ENCODE measurements around the gene PRODH2. TPM values are rescaled to one million over a fixed set of nuclear protein-coding genes. Genes with fewer than 3 reads are reported as not detected.

Gene PRODH2
- total and polyA plus RNA-seq, 2 donors (not counting 3 experiments of a cell fraction or from before 2014, with no cell fraction given): not detected

DNA sequence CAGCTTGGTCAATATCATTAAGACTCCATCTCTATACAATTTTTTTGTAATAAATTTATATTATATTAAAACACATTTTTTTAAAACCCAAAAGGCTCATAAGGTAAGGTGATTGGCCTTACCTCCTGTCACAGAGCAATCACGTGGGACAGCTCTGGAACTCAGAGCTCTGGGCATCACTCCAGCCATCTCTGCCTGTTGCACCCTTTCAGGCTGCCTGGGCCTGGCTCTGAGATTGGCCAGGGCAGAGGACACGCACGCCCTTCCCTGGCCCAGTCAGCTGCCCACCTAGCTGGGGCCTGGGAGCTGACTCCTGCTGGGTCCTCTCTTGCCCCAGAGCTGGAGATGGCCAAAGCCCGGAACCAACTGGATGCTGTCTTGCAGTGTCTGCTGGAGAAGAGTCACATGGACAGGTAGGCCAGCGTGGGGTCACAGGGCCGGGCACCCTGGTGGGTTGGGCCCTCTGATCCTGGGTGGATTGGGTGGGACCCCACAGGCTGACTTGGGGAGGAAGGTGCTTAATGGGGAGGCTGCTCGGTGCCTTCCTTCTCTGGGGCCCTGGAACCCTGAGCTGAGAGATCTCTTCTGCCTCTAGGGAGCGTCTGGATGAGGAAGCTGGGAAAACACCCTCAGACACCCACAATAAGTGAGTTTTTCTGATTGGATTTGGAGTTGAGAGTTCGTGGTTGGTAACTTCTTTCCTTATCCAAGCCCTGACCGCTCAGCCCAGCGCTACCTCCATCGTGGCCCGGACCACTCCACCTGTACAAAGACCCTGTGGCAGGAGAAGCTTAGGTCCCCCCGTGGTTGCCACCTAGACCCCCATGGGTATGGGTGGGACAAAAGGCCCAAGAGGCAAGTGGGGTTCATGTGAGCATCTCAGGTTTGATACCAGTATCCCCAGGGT lies 60.6 kb downstream of the PRODH2 start:
- peaks cover 16% of the 10 kb centered on the region for H3K4me1 ChIP-seq (ENCODE audit: control insufficient read depth, extremely low read depth, insufficient read depth, low read length)
- no peak overlapping the region for H3K27ac ChIP-seq (ENCODE audit: insufficient read depth, low read depth, low read length)
- no peak overlapping the region for H3K9ac ChIP-seq (replicated peaks; ENCODE audit: extremely low read depth, insufficient read depth, low read length)
- TF ChIP-seq JUN (IDR thresholded peaks at IDR 0.05; ENCODE audit: borderline replicate concordance, insufficient read depth, insufficient read length, low read depth) (no peak), GATA2 (IDR thresholded peaks at IDR 0.05; ENCODE audit: insufficient read depth, insufficient read length, low read depth, low read length) (no peak), POLR2AphosphoS5 (IDR thresholded peaks at IDR 0.05; ENCODE audit: insufficient read depth, low read depth, low read length) (no peak), POLR2A (IDR thresholded peaks at IDR 0.05; ENCODE audit: low read depth, low read length) (no peak), FOS (IDR thresholded peaks at IDR 0.05; ENCODE audit: borderline replicate concordance, insufficient read depth, low read length) (no peak), EZH2 (IDR thresholded peaks at IDR 0.05; ENCODE audit: borderline replicate concordance, low read depth, low read length, severe bottlenecking) (no peak), MYC (IDR thresholded peaks at IDR 0.05; ENCODE audit: low read depth, low read length) (no peak)
- TF ChIP-seq, protein P1, sequence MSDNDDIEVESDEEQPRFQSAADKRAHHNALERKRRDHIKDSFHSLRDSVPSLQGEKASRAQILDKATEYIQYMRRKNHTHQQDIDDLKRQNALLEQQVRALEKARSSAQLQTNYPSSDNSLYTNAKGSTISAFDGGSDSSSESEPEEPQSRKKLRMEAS (IDR thresholded peaks at IDR 0.05; ENCODE audit: insufficient read depth, insufficient read length): no peak
- TF ChIP-seq, protein P2, sequence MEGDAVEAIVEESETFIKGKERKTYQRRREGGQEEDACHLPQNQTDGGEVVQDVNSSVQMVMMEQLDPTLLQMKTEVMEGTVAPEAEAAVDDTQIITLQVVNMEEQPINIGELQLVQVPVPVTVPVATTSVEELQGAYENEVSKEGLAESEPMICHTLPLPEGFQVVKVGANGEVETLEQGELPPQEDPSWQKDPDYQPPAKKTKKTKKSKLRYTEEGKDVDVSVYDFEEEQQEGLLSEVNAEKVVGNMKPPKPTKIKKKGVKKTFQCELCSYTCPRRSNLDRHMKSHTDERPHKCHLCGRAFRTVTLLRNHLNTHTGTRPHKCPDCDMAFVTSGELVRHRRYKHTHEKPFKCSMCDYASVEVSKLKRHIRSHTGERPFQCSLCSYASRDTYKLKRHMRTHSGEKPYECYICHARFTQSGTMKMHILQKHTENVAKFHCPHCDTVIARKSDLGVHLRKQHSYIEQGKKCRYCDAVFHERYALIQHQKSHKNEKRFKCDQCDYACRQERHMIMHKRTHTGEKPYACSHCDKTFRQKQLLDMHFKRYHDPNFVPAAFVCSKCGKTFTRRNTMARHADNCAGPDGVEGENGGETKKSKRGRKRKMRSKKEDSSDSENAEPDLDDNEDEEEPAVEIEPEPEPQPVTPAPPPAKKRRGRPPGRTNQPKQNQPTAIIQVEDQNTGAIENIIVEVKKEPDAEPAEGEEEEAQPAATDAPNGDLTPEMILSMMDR (IDR thresholded peaks at IDR 0.05; ENCODE audit: extremely low read depth in 1 of 2, insufficient read depth in 1 of 2, low read depth in 1 of 2, low read length in 2 of 2): no peak
- no peaks in the 10 kb centered on the region for H3K9me1 ChIP-seq (replicated peaks; ENCODE audit: control insufficient read depth, extremely low read depth, insufficient read depth, low read length)
- dilution Hi-C loops (cut with MboI; ENCODE audit: extremely low pct_ligation_motif_present, low sequenced_read_pairs): no loop called here
- no peak overlapping the region for H3K4me3 ChIP-seq (replicated peaks in 1 of 3; ENCODE audit: insufficient read depth in 1 of 3, low read depth in 1 of 3, low read length in 3 of 3)
- no peak overlapping the region for H3K4me2 ChIP-seq (ENCODE audit: insufficient read depth, low read length)
- ChIA-PET CTCF (no interaction called here), POLR2A (no interaction called here)
- peaks cover 12% of the 10 kb centered on the region for H3K79me2 ChIP-seq (ENCODE audit: control insufficient read depth, insufficient read depth, low read length)
- no peaks in the 10 kb centered on the region for H4K20me1 ChIP-seq (replicated peaks; ENCODE audit: control insufficient read depth, extremely low read depth, insufficient read depth, low read length)
- DNase-seq (ENCODE audit: low read depth, low spot score) (no peak), FAIRE-seq (no peak)
- peaks cover 0 to 13% of the 10 kb centered on the region in 2 experiments for H3K36me3 ChIP-seq (ENCODE audit: control insufficient read depth in 2 of 2, extremely low read depth in 1 of 2, insufficient read depth in 2 of 2, low read length in 2 of 2)
- H2AFZ ChIP-seq (ENCODE audit: low read depth, low read length): no peak overlapping the region
- intact Hi-C loops (cut with micrococcal nuclease): no loop called here
- BruUV-seq (replicated peaks): no TSS peak
- H3K9me3 ChIP-seq (replicated peaks; ENCODE audit: control insufficient read depth, insufficient read depth, low read length): no peaks in the 10 kb centered on the region
- H3K27me3 ChIP-seq (ENCODE audit: control insufficient read depth in 2 of 2, insufficient read depth in 2 of 2, low read length in 2 of 2): no peaks in the 10 kb centered on the region

Data from endothelial cell of umbilical vein (primary cell).